Ectodermal cell (in vitro differentiated cells): ENCODE data around the gene BANK1.

Source experiments
- H3K27ac ChIP-seq: 2 replicates; pipeline ENCODE4 v1.7.0; 2013; ENCODE audit warnings: mild to moderate bottlenecking, low read depth, low read length; ENCODE audit not compliant: insufficient read depth, poor library complexity, severe bottlenecking
- H3K27me3 ChIP-seq: 2 replicates; pipeline ENCODE4 v1.7.0; 2013; ENCODE audit warnings: mild to moderate bottlenecking, low read length; ENCODE audit not compliant: insufficient read depth, control insufficient read depth, poor library complexity, severe bottlenecking
- H3K36me3 ChIP-seq: one replicate; pipeline ENCODE4 v1.7.0; 2013; ENCODE audit warnings: low read length; ENCODE audit not compliant: control insufficient read depth, insufficient read depth
- H3K4me1 ChIP-seq: one replicate; pipeline ENCODE4 v1.7.0; 2013; ENCODE audit warnings: low read length; ENCODE audit not compliant: control insufficient read depth, insufficient read depth
- H3K4me3 ChIP-seq: 2 replicates; pipeline ENCODE4 v1.7.0; 2013; ENCODE audit warnings: low read depth, low read length, control low read depth; ENCODE audit not compliant: insufficient read depth
- H3K9me3 ChIP-seq: 2 replicates; pipeline ENCODE4 v1.7.0; 2013; ENCODE audit warnings: mild to moderate bottlenecking, low read length, moderate library complexity; ENCODE audit not compliant: control insufficient read depth
- WGBS, 2 experiments: methylation state at CpG; one replicate each; pipeline ENCODE4 v1.1.7; 2013; ENCODE audit warnings: missing lambda C conversion rate in 2 of 2; 5-methylcytosine and 5-hydroxymethylcytosine counted together

BANK1 gene

GRCh38 chr4:101921370-101921769 is 130.8 kb downstream of the BANK1 start:
- Histone ChIP-seq H3K4me3 (no peak overlapping the region), H3K27me3 (no peaks in the 10 kb centered on the region), H3K36me3 (no peaks in the 10 kb centered on the region), H3K27ac (no peak overlapping the region), H3K9me3 (no peaks in the 10 kb centered on the region), H3K4me1 (no peaks in the 10 kb centered on the region)
- 84 to 89% methylated on average over 3 of the region's 3 CpGs for WGBS, 2 experiments

- Histone ChIP-seq H3K27ac (no peak overlapping the region), H3K4me1 (no peaks in the 10 kb centered on the region), H3K9me3 (no peaks in the 10 kb centered on the region), H3K36me3 (no peaks in the 10 kb centered on the region), H3K4me3 (no peak overlapping the region), H3K27me3 (no peaks in the 10 kb centered on the region)
- WGBS, 2 experiments, result 91 to 100% methylated on average over 1 of the region's 1 CpG
Observed at GRCh38 chr4:101931619-101932018, 141.1 kb downstream of the BANK1 start.

- no peaks in the 10 kb centered on the region for H3K36me3 ChIP-seq
- WGBS, 2 experiments, result 92 to 98% methylated on average over 3 of the region's 3 CpGs
Observed at GRCh38 chr4:101933855-101934254, 143.3 kb downstream of the BANK1 start.

GRCh38 chr4:101938836-101939235 is 148.3 kb downstream of the BANK1 start:
- 95 to 98% methylated on average over 2 of the region's 2 CpGs for WGBS, 2 experiments

More at GRCh38 chr4:101933855-101934254, 143.3 kb downstream of the BANK1 start:
- Histone ChIP-seq H3K9me3 (no peaks in the 10 kb centered on the region), H3K4me3 (no peak overlapping the region), H3K4me1 (no peaks in the 10 kb centered on the region), H3K27ac (no peak overlapping the region), H3K27me3 (no peaks in the 10 kb centered on the region)

GRCh38 chr4:101941816-101942358 is 151.4 kb downstream of the BANK1 start:
- Histone ChIP-seq H3K27me3 (no peaks in the 10 kb centered on the region), H3K27ac (no peak overlapping the region), H3K9me3 (no peaks in the 10 kb centered on the region), H3K4me1 (no peaks in the 10 kb centered on the region), H3K4me3 (no peak overlapping the region), H3K36me3 (no peaks in the 10 kb centered on the region)
- WGBS, 2 experiments, result 92 to 96% methylated on average over 1 of the region's 1 CpG

More at GRCh38 chr4:101938836-101939235, 148.3 kb downstream of the BANK1 start:
- Histone ChIP-seq H3K4me1 (no peaks in the 10 kb centered on the region), H3K9me3 (no peaks in the 10 kb centered on the region), H3K27ac (no peak overlapping the region), H3K36me3 (no peaks in the 10 kb centered on the region), H3K27me3 (no peaks in the 10 kb centered on the region), H3K4me3 (no peak overlapping the region)

GRCh38 chr4:101942891-101943290 is 152.4 kb downstream of the BANK1 start:
- no peaks in the 10 kb centered on the region for H3K9me3 ChIP-seq
- no peaks in the 10 kb centered on the region for H3K36me3 ChIP-seq
- no peaks in the 10 kb centered on the region for H3K4me1 ChIP-seq
- H3K27ac ChIP-seq, result no peak overlapping the region
- H3K27me3 ChIP-seq, result no peaks in the 10 kb centered on the region
- no peak overlapping the region for H3K4me3 ChIP-seq

- no peaks in the 10 kb centered on the region for H3K4me1 ChIP-seq
- no peaks in the 10 kb centered on the region for H3K36me3 ChIP-seq
- 33 to 35% methylated on average over 1 of the region's 1 CpG for WGBS, 2 experiments
- no peaks in the 10 kb centered on the region for H3K27me3 ChIP-seq
- H3K27ac ChIP-seq, result no peak overlapping the region
- no peaks in the 10 kb centered on the region for H3K9me3 ChIP-seq
- H3K4me3 ChIP-seq, result no peak overlapping the region
Observed at GRCh38 chr4:101944649-101945048, 154.1 kb downstream of the BANK1 start.

GRCh38 chr4:101948055-101948454 is 157.5 kb downstream of the BANK1 start:
- H3K27me3 ChIP-seq, result no peaks in the 10 kb centered on the region
- H3K9me3 ChIP-seq, result no peaks in the 10 kb centered on the region
- no peak overlapping the region for H3K4me3 ChIP-seq
- H3K27ac ChIP-seq, result no peak overlapping the region
- H3K4me1 ChIP-seq, result no peaks in the 10 kb centered on the region
- no peaks in the 10 kb centered on the region for H3K36me3 ChIP-seq

GRCh38 chr4:101948951-101949350 is 158.4 kb downstream of the BANK1 start:
- no peak overlapping the region for H3K27ac ChIP-seq
- H3K9me3 ChIP-seq, result no peaks in the 10 kb centered on the region
- WGBS, 2 experiments, result 94 to 95% methylated on average over 2 of the region's 2 CpGs
- no peaks in the 10 kb centered on the region for H3K36me3 ChIP-seq
- no peaks in the 10 kb centered on the region for H3K27me3 ChIP-seq
- H3K4me1 ChIP-seq, result peaks cover 7% of the 10 kb centered on the region
- H3K4me3 ChIP-seq, result no peak overlapping the region

GRCh38 chr4:101950258-101950979 is 159.9 kb downstream of the BANK1 start:
- 85 to 100% methylated on average over 1 to 2 of the region's 3 CpGs for WGBS, 2 experiments
- H3K4me1 ChIP-seq, result peaks cover 17% of the 10 kb centered on the region

More at GRCh38 chr4:101950258-101950979, 159.9 kb downstream of the BANK1 start:
- Histone ChIP-seq H3K4me3 (no peak overlapping the region), H3K27me3 (no peaks in the 10 kb centered on the region), H3K27ac (no peak overlapping the region), H3K36me3 (no peaks in the 10 kb centered on the region), H3K9me3 (no peaks in the 10 kb centered on the region)
